ENCODE measurements around the gene INPP4B.

GRCh38 chr4:142081025-142081424, 765.1 kb downstream of the INPP4B start:
- TF ChIP-seq CTCF (IDR thresholded peaks at IDR 0.05) (no peak), POLR2AphosphoS5 (IDR thresholded peaks at IDR 0.05) (no peak)

All from breast epithelium (tissue), 3 donors.